ENCODE results near the gene C12orf42. TPM values are rescaled to one million over a fixed set of nuclear protein-coding genes. Genes with fewer than 3 reads are reported as not detected.

Gene C12orf42
- total RNA-seq, 1 experiment from 2014 or later, result not detected

- DNase-seq (ENCODE audit: low spot score), result no peak
These were observed 158.8 kb downstream of the C12orf42 start for GRCh38 chr12:103336940-103337339.

GRCh38 chr12:103334466-103334865 lies 161.3 kb downstream of the C12orf42 start:
- DNase-seq (ENCODE audit: low spot score), result no peak

GRCh38 chr12:103333676-103334075 lies 162.1 kb downstream of the C12orf42 start:
- DNase-seq (ENCODE audit: low spot score), result no peak

GRCh38 chr12:103331643-103332042 lies 164.1 kb downstream of the C12orf42 start:
- no peak for DNase-seq (ENCODE audit: low spot score)

GRCh38 chr12:103330672-103331071 lies 165.1 kb downstream of the C12orf42 start:
- no peak for DNase-seq (ENCODE audit: low spot score)

GRCh38 chr12:103327676-103328075 lies 168.1 kb downstream of the C12orf42 start:
- no peak for DNase-seq (ENCODE audit: low spot score)

GRCh38 chr12:103326190-103326589 lies 169.6 kb downstream of the C12orf42 start:
- no peak for DNase-seq (ENCODE audit: low spot score)

GRCh38 chr12:103318566-103318965 lies 177.2 kb downstream of the C12orf42 start:
- DNase-seq (ENCODE audit: low spot score), result no peak

GRCh38 chr12:103317220-103317619 lies 178.5 kb downstream of the C12orf42 start:
- no peak for DNase-seq (ENCODE audit: low spot score)

- DNase-seq (ENCODE audit: low spot score), result no peak
These were observed 181.0 kb downstream of the C12orf42 start for GRCh38 chr12:103314786-103315185.

- DNase-seq (ENCODE audit: low spot score), result no peak
These were observed 181.9 kb downstream of the C12orf42 start for GRCh38 chr12:103313894-103314293.

- DNase-seq (ENCODE audit: low spot score), result no peak
These were observed 182.9 kb downstream of the C12orf42 start for GRCh38 chr12:103312742-103313354.

GRCh38 chr12:103310546-103311270 lies 185.1 kb downstream of the C12orf42 start:
- DNase-seq (ENCODE audit: low spot score), result no peak

- no peak for DNase-seq (ENCODE audit: low spot score)
These were observed 187.4 kb downstream of the C12orf42 start for GRCh38 chr12:103308396-103308795.

- no peak for DNase-seq (ENCODE audit: low spot score)
These were observed 192.3 kb downstream of the C12orf42 start for GRCh38 chr12:103303484-103303883.

- no peak for DNase-seq (ENCODE audit: low spot score)
These were observed 193.9 kb downstream of the C12orf42 start for GRCh38 chr12:103301642-103302591.

GRCh38 chr12:103288016-103288415 lies 207.8 kb downstream of the C12orf42 start:
- no peak for DNase-seq (ENCODE audit: low spot score)

- no peak for DNase-seq (ENCODE audit: low spot score)
These were observed 213.6 kb downstream of the C12orf42 start for GRCh38 chr12:103282124-103282523.

GRCh38 chr12:103279444-103279843 lies 216.3 kb downstream of the C12orf42 start:
- DNase-seq (ENCODE audit: low spot score), result no peak

- no peak for DNase-seq (ENCODE audit: low spot score)
These were observed 217.4 kb downstream of the C12orf42 start for GRCh38 chr12:103278329-103278728.

- no peak for DNase-seq (ENCODE audit: low spot score)
These were observed 222.1 kb downstream of the C12orf42 start for GRCh38 chr12:103273645-103274044.

GRCh38 chr12:103272949-103273348 lies 222.8 kb downstream of the C12orf42 start:
- DNase-seq (ENCODE audit: low spot score), result no peak

All from H4 (cell line).